Caco-2 (cell line): Measurements from ENCODE around the gene LRRC45. TPM values are rescaled to one million over a fixed set of nuclear protein-coding genes. Genes with fewer than 3 reads are reported as not detected.

Experiments
- BruUV-seq: library from RNA; stranded (reverse); fragments of 400-500 nt; replicated peaks from 2 replicates; lab custom pipeline; 2021; lab: Mats Ljungman, UMichigan
- CTCF ChIA-PET: fragments of 300-600 bp; sonication (Branson Sonifier 250); formaldehyde crosslinking; loops from one replicate; lab custom pipeline; 2022; ENCODE audit warnings: antibody characterized with exemption; lab: Charles Lee
- POLR2A ChIA-PET: fragments of 300-600 bp; sonication (Branson Sonifier 250); formaldehyde crosslinking; loops from one replicate; lab custom pipeline; 2022; ENCODE audit warnings: antibody characterized with exemption; lab: Charles Lee
- DNase-seq, 2 experiments: peaks; one replicate each; pipeline versions ENCODE4 v3.0.0 to v3.0.0-alpha.2; 2020 to 2022
- H3K27me3 ChIP-seq: replicated peaks from 2 replicates; pipeline ENCODE4 v1.6.0; 2011; ENCODE audit warnings: low read length; ENCODE audit not compliant: control insufficient read depth, insufficient read depth
- H3K36me3 ChIP-seq: 2 replicates; pipeline ENCODE4 v1.5.1; 2011; ENCODE audit warnings: low read length; ENCODE audit not compliant: control insufficient read depth, insufficient read depth
- H3K4me1 ChIP-seq: fragments of 250-450 bp; sonication (Bioruptor Pico); 2 replicates; pipeline ENCODE4 v1.5.1; 2020; ENCODE audit warnings: mild to moderate bottlenecking
- H3K4me3 ChIP-seq: 2 replicates; pipeline ENCODE4 v1.5.1; 2011; ENCODE audit warnings: low read depth, mild to moderate bottlenecking, control low read depth, low read length
- H3K9me3 ChIP-seq: fragments of 250-450 bp; sonication (Bioruptor Pico); 2 replicates; pipeline ENCODE4 v1.5.1; 2020; ENCODE audit warnings: mild to moderate bottlenecking, moderate library complexity
- H3K27ac Mint-ChIP-seq: one replicate; pipeline ENCODE4 v1.8.0; 2022; ENCODE audit warnings: mixed read lengths; ENCODE audit not compliant: unreplicated experiment
- H3K27me3 Mint-ChIP-seq: one replicate; pipeline ENCODE4 v1.8.0; 2022; ENCODE audit warnings: mixed read lengths; ENCODE audit not compliant: insufficient read depth, unreplicated experiment
- H3K36me3 Mint-ChIP-seq: one replicate; pipeline ENCODE4 v1.8.0; 2022; ENCODE audit warnings: mild to moderate bottlenecking, mixed read lengths; ENCODE audit not compliant: insufficient read depth, unreplicated experiment
- H3K4me1 Mint-ChIP-seq: one replicate; pipeline ENCODE4 v1.8.0; 2022; ENCODE audit warnings: low read depth, mixed read lengths; ENCODE audit not compliant: unreplicated experiment
- H3K4me3 Mint-ChIP-seq: one replicate; pipeline ENCODE4 v1.8.0; 2022; ENCODE audit warnings: mild to moderate bottlenecking, moderate library complexity, mixed read lengths; ENCODE audit not compliant: unreplicated experiment
- H3K9me3 Mint-ChIP-seq: one replicate; pipeline ENCODE4 v1.8.0; 2022; ENCODE audit warnings: mixed read lengths; ENCODE audit not compliant: unreplicated experiment
- CTCF ChIP-seq, 2 experiments: fragments of 200-600 bp in 1 of 2; IDR thresholded peaks; 1 replicate in 1 of 2; 2 replicates in 1 of 2; pipeline versions ENCODE4 v1.5.1 to v1.8.0; 2011 to 2022; ENCODE audit warnings: antibody characterized with exemption in 1 of 2, control low read depth in 1 of 2, inconsistent platforms in 1 of 2, low read depth in 1 of 2, low read length in 1 of 2, mild to moderate bottlenecking in 1 of 2, moderate library complexity in 1 of 2; ENCODE audit not compliant: insufficient read depth in 1 of 2, severe bottlenecking in 1 of 2, unreplicated experiment in 1 of 2
- intact Hi-C: fragments of 100-400 bp; cut with micrococcal nuclease; formaldehyde crosslinking; loops from one replicate; pipeline ENCODE4 v1.10.0; 2022; ENCODE audit not compliant: unreplicated experiment
- total RNA-seq: library from RNA; stranded (reverse); gene quantifications from 2 replicates; pipeline ENCODE4 v1.2.3, GENCODE V29; 2022

Gene LRRC45
- total RNA-seq, 1 experiment from 2014 or later: 33.2 TPM

DNA sequence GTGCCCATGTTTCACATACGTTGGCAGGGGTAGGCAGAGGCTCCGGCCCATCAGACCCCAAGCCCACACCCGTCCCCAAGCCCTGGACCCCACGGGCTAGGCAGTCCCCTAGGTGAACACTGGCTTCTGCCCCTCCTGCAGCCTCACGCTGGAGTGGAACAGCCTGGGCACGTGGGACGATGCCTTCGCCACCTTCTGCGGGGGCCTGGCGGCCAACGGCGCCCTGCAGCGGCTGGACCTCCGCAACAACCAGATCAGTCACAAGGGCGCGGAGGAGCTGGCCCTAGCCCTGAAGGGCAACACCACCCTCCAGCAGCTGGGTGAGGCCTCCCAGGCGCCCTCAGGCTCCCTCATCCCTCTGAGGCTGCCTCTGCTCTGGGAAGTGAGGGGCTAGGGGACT lies 1.8 kb downstream of the LRRC45 start:
- Histone ChIP-seq H3K27me3 (no peaks in the 10 kb centered on the region), H3K36me3 (peaks cover 2% of the 10 kb centered on the region; the same call in 1 of the 2 replicates), H3K4me1 (peaks cover 15% of the 10 kb centered on the region), H3K4me3 (no peak overlapping the region), H3K9me3 (no peaks in the 10 kb centered on the region)
- intact Hi-C loops: loop anchor here (5.0 kb wide), 2 partner anchors 98 to 153 kb away; partner anchors contain the start of genes ARHGDIA and MAFG
- no peak for DNase-seq
- no peak for TF ChIP-seq CTCF (IDR thresholded peaks at IDR 0.05; ENCODE audit: insufficient read depth in 1 of 2, low read depth in 1 of 2, low read length in 1 of 2, severe bottlenecking in 1 of 2, unreplicated experiment in 1 of 2)
- no TSS peak for BruUV-seq
- H3K27me3 Mint-ChIP-seq: no peaks in the 10 kb centered on the region
- no peak overlapping the region for H3K4me3 Mint-ChIP-seq
- peaks cover 59% of the 10 kb centered on the region for H3K36me3 Mint-ChIP-seq
- peaks cover 11% of the 10 kb centered on the region for H3K4me1 Mint-ChIP-seq
- no peaks in the 10 kb centered on the region for H3K9me3 Mint-ChIP-seq
- H3K27ac Mint-ChIP-seq: no peak overlapping the region
- CTCF ChIA-PET: no interaction called here
- POLR2A ChIA-PET: interaction anchor here (0.5 kb wide), 1 partner anchor 72 kb away, joined by 4 read pairs; no protein-coding TSS in a partner anchor

- no peak for DNase-seq
- BruUV-seq: no TSS peak
- Histone ChIP-seq H3K4me1 (peaks cover 19% of the 10 kb centered on the region), H3K27me3 (no peaks in the 10 kb centered on the region), H3K9me3 (no peaks in the 10 kb centered on the region), H3K4me3 (no peak overlapping the region), H3K36me3 (peaks cover 2% of the 10 kb centered on the region; the same call in 1 of the 2 replicates)
- peaks cover 59% of the 10 kb centered on the region for H3K36me3 Mint-ChIP-seq
- TF ChIP-seq CTCF (IDR thresholded peaks at IDR 0.05; ENCODE audit: insufficient read depth in 1 of 2, low read depth in 1 of 2, low read length in 1 of 2, severe bottlenecking in 1 of 2, unreplicated experiment in 1 of 2): no peak
- POLR2A ChIA-PET: interaction anchor here (0.5 kb wide), 1 partner anchor 73 kb away, joined by 4 read pairs; no protein-coding TSS in a partner anchor
- peaks cover 12% of the 10 kb centered on the region for H3K4me1 Mint-ChIP-seq
- H3K27me3 Mint-ChIP-seq: no peaks in the 10 kb centered on the region
- CTCF ChIA-PET: interaction anchor here (0.6 kb wide), 1 partner anchor 27 kb away, joined by 3 read pairs; no protein-coding TSS in a partner anchor
- H3K4me3 Mint-ChIP-seq: no peak overlapping the region
- H3K9me3 Mint-ChIP-seq: no peaks in the 10 kb centered on the region
- H3K27ac Mint-ChIP-seq: no peak overlapping the region
- intact Hi-C loops: no loop called here
These were observed 2.4 kb downstream of the LRRC45 start for GRCh38 chr17:82025401-82026107.

- Mint-ChIP-seq H3K9me3 (no peaks in the 10 kb centered on the region), H3K4me1 (peaks cover 12% of the 10 kb centered on the region), H3K27me3 (no peaks in the 10 kb centered on the region), H3K36me3 (peaks cover 41% of the 10 kb centered on the region), H3K27ac (no peak overlapping the region), H3K4me3 (no peak overlapping the region)
- TF ChIP-seq CTCF (IDR thresholded peaks at IDR 0.05; ENCODE audit: insufficient read depth in 1 of 2, low read depth in 1 of 2, low read length in 1 of 2, severe bottlenecking in 1 of 2, unreplicated experiment in 1 of 2): no peak
- Histone ChIP-seq H3K4me3 (no peak overlapping the region), H3K9me3 (no peaks in the 10 kb centered on the region), H3K36me3 (peaks cover 2% of the 10 kb centered on the region; the same call in 1 of the 2 replicates), H3K27me3 (no peaks in the 10 kb centered on the region), H3K4me1 (peaks cover 22% of the 10 kb centered on the region)
- BruUV-seq: no TSS peak
- POLR2A ChIA-PET: interaction anchor here (0.6 kb wide), 1 partner anchor 105 kb away, joined by 11 read pairs; no protein-coding TSS in a partner anchor
- DNase-seq: no peak
- intact Hi-C loops: no loop called here
- CTCF ChIA-PET: no interaction called here
These were observed 5.1 kb downstream of the LRRC45 start for GRCh38 chr17:82028246-82028645.
